ENCODE results near the gene ERO1B. TPM values are rescaled to one million over a fixed set of nuclear protein-coding genes. Genes with fewer than 3 reads are reported as not detected.

ERO1B gene
- total RNA-seq, 4 donors from 2014 or later: 4.6 to 15.7 (median 8.5) TPM

DNA sequence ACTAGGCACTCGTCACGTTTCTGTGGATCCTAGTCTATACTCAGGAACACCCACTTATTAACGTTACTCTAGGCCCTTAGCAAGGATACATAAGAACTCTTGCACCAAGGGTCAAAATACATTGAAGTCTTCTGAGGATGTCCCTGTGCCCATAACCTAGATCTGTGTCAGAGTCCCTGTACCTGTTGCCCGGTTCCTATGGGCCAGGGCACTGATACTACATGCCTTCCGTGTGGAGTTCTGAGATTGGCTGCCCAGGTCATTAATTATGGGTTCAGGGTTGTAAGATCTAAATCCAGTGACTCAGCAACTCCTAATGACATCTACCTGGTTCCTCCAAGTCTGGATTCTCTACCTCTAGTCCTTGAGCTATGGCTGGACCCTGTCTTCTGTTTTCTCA, 69.9 kb downstream of the ERO1B start:
- WGBS, 2 donors (ENCODE audit: low coverage in 1 of 2): 96% methylated on average over 5 of the region's 5 CpGs; no CpG with 5 or more reads in 1 of the 2 donors
- Histone ChIP-seq H3K9me3 (no peaks in the 10 kb centered on the region), H3K27me3 (no peaks in the 10 kb centered on the region), H3K4me3 (no peak overlapping the region), H3K36me3 (no peaks in the 10 kb centered on the region), H3K4me1 (no peaks in the 10 kb centered on the region), H3K27ac (no peak overlapping the region)
- TF ChIP-seq POLR2AphosphoS5 (IDR thresholded peaks at IDR 0.05) (no peak), EP300 (IDR thresholded peaks at IDR 0.05; ENCODE audit: low read depth) (no peak), POLR2A (IDR thresholded peaks at IDR 0.05) (no peak)
- TF ChIP-seq, protein P1, sequence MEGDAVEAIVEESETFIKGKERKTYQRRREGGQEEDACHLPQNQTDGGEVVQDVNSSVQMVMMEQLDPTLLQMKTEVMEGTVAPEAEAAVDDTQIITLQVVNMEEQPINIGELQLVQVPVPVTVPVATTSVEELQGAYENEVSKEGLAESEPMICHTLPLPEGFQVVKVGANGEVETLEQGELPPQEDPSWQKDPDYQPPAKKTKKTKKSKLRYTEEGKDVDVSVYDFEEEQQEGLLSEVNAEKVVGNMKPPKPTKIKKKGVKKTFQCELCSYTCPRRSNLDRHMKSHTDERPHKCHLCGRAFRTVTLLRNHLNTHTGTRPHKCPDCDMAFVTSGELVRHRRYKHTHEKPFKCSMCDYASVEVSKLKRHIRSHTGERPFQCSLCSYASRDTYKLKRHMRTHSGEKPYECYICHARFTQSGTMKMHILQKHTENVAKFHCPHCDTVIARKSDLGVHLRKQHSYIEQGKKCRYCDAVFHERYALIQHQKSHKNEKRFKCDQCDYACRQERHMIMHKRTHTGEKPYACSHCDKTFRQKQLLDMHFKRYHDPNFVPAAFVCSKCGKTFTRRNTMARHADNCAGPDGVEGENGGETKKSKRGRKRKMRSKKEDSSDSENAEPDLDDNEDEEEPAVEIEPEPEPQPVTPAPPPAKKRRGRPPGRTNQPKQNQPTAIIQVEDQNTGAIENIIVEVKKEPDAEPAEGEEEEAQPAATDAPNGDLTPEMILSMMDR (IDR thresholded peaks at IDR 0.05): no peak
- DNase-seq: no peak
- intact Hi-C loops (cut with DNase I; ENCODE audit: low total_unique reads): loop anchor here (5.0 kb wide), 1 partner anchor 1745 kb away; no protein-coding TSS in a partner anchor
- in situ Hi-C loops (cut with MboI; ENCODE audit: low pct_ligation_motif_present in 1 of 4, low pct_unique_long_range_greater_than_20kb in 1 of 4, low sequenced_read_pairs in 3 of 4): no loop called here

DNA sequence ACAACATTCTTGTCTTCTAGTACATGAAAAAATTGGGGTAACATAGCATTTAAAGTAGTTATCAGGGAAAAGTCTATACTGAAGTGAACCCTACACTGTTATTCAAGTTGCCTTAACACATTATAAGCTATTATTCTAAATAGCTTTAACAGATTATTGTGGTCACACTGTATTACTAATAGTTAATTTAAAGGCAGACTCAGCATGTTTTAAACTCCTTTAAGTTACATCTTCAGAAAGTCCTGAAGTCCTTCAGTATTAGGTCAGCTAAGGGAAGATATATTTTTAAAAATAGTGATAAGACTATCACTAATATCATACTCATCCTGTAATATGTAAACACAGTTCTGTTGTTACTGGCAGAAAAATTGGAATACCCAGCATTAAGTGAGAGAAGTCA, 72.0 kb downstream of the ERO1B start:
- in situ Hi-C loops (cut with MboI; ENCODE audit: low pct_ligation_motif_present in 1 of 4, low pct_unique_long_range_greater_than_20kb in 1 of 4, low sequenced_read_pairs in 3 of 4) (no loop called here), intact Hi-C loops (cut with DNase I; ENCODE audit: low total_unique reads) (loop anchor here (5.0 kb wide), 1 partner anchor 1742 kb away; no protein-coding TSS in a partner anchor)
- Histone ChIP-seq H3K9me3 (no peaks in the 10 kb centered on the region), H3K27me3 (no peaks in the 10 kb centered on the region), H3K27ac (no peak overlapping the region), H3K36me3 (peaks cover 0 to 5% (median 0%) of the 10 kb centered on the region in 4 donors), H3K4me1 (no peaks in the 10 kb centered on the region), H3K4me3 (no peak overlapping the region)
- no peak for DNase-seq
- no peak for TF ChIP-seq EP300 (IDR thresholded peaks at IDR 0.05; ENCODE audit: low read depth)
- no peak for TF ChIP-seq POLR2A (IDR thresholded peaks at IDR 0.05)
- TF ChIP-seq POLR2AphosphoS5 (IDR thresholded peaks at IDR 0.05): no peak
- TF ChIP-seq, protein P1 (IDR thresholded peaks at IDR 0.05): no peak

DNA sequence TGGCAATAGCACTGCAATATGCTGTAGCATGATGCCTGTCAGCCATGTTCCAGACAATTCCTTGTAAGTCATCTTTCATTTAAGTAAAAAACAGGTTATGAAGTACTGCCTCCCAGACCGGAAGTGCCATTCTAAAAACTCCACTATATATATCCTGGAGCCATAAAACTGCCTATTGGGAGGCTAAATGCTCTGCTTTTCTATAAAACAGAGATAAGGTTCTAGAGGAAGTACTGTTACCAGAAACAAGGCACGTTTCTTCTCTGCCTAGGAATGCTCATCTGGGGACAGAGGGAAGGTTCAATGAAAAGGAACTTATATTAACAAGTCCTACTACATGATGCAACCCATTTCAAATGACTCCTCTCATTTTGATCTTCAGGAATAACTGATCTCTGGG, 72.6 kb downstream of the ERO1B start:
- no peaks in the 10 kb centered on the region for H3K27me3 ChIP-seq
- H3K36me3 ChIP-seq: peaks cover 0 to 5% (median 0%) of the 10 kb centered on the region in 4 donors
- H3K4me3 ChIP-seq: no peak overlapping the region
- WGBS, 2 donors (ENCODE audit: low coverage in 1 of 2): 24 to 38% methylated on average over 2 of the region's 2 CpGs
- in situ Hi-C loops (cut with MboI; ENCODE audit: low pct_ligation_motif_present in 1 of 4, low pct_unique_long_range_greater_than_20kb in 1 of 4, low sequenced_read_pairs in 3 of 4): no loop called here
- DNase-seq: no peak
- intact Hi-C loops (cut with DNase I; ENCODE audit: low total_unique reads): no loop called here
- TF ChIP-seq, protein P1 (IDR thresholded peaks at IDR 0.05): no peak
- TF ChIP-seq EP300 (IDR thresholded peaks at IDR 0.05; ENCODE audit: low read depth) (no peak), POLR2AphosphoS5 (IDR thresholded peaks at IDR 0.05) (no peak)
- H3K4me1 ChIP-seq: no peaks in the 10 kb centered on the region
- no peaks in the 10 kb centered on the region for H3K9me3 ChIP-seq
- no peak overlapping the region for H3K27ac ChIP-seq

DNA sequence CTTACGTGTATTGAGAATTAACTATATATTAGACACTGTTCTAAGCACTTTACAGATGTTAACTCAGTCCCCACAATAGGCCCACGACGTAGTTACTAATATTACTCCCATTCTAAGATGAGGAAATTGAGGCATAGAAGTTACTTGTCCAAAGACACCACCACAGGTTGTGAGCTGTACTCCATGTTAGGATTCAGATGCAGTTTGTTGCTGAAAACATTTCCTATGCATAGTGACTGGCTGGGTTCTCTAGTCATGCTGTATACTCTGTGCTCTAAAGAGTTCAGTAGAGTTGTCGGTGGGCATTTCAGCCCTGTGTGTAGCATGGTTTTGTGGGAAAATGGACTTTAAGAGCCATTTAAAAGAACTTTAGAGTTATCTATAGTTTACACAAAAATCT, 74.2 kb downstream of the ERO1B start:
- in situ Hi-C loops (cut with MboI; ENCODE audit: low pct_ligation_motif_present in 1 of 4, low pct_unique_long_range_greater_than_20kb in 1 of 4, low sequenced_read_pairs in 3 of 4) (no loop called here), intact Hi-C loops (cut with DNase I; ENCODE audit: low total_unique reads) (no loop called here)
- no peak overlapping the region for H3K27ac ChIP-seq
- H3K27me3 ChIP-seq: no peaks in the 10 kb centered on the region
- WGBS, 2 donors (ENCODE audit: low coverage in 1 of 2): 94 to 98% methylated on average over 4 of the region's 4 CpGs
- TF ChIP-seq EP300 (IDR thresholded peaks at IDR 0.05; ENCODE audit: low read depth) (no peak), POLR2AphosphoS5 (IDR thresholded peaks at IDR 0.05) (no peak), POLR2A (IDR thresholded peaks at IDR 0.05) (no peak)
- TF ChIP-seq, protein P1 (IDR thresholded peaks at IDR 0.05): no peak
- no peak overlapping the region for H3K4me3 ChIP-seq
- H3K9me3 ChIP-seq: peaks cover 0 to under 1% of the 10 kb centered on the region in 2 donors
- DNase-seq: no peak
- H3K36me3 ChIP-seq: peaks cover 0 to 16% (median 0%) of the 10 kb centered on the region in 4 donors
- H3K4me1 ChIP-seq: no peaks in the 10 kb centered on the region
